ENCODE measurements around the gene SCYL3.
A peak's percentile ranks its signal among the peaks of the same experiment; 100 is the strongest.
"Not testable (repeated sequence)": the region's sequence is repeated elsewhere in the genome, so short reads cannot be mapped to it uniquely, and the experiment has no call there.

SCYL3 gene, protein sequence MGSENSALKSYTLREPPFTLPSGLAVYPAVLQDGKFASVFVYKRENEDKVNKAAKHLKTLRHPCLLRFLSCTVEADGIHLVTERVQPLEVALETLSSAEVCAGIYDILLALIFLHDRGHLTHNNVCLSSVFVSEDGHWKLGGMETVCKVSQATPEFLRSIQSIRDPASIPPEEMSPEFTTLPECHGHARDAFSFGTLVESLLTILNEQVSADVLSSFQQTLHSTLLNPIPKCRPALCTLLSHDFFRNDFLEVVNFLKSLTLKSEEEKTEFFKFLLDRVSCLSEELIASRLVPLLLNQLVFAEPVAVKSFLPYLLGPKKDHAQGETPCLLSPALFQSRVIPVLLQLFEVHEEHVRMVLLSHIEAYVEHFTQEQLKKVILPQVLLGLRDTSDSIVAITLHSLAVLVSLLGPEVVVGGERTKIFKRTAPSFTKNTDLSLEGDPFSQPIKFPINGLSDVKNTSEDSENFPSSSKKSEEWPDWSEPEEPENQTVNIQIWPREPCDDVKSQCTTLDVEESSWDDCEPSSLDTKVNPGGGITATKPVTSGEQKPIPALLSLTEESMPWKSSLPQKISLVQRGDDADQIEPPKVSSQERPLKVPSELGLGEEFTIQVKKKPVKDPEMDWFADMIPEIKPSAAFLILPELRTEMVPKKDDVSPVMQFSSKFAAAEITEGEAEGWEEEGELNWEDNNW

GRCh38 chr1:169893645-169894423 is at the start of gene SCYL3:
Gene SCYL3, minus strand, starts transcription at chr1:169893896. Its CDS starts 5,056 bp downstream, at chr1:169888840.
- intact Hi-C loops (cut with DNase I): loop anchor here (1.0 to 2.0 kb wide), 2 partner anchors 99 to 180 kb away; partner anchors contain the start of genes KIFAP3 and METTL18
- DNase-seq: peak; percentile 91 to 99 (median 95)

DNA sequence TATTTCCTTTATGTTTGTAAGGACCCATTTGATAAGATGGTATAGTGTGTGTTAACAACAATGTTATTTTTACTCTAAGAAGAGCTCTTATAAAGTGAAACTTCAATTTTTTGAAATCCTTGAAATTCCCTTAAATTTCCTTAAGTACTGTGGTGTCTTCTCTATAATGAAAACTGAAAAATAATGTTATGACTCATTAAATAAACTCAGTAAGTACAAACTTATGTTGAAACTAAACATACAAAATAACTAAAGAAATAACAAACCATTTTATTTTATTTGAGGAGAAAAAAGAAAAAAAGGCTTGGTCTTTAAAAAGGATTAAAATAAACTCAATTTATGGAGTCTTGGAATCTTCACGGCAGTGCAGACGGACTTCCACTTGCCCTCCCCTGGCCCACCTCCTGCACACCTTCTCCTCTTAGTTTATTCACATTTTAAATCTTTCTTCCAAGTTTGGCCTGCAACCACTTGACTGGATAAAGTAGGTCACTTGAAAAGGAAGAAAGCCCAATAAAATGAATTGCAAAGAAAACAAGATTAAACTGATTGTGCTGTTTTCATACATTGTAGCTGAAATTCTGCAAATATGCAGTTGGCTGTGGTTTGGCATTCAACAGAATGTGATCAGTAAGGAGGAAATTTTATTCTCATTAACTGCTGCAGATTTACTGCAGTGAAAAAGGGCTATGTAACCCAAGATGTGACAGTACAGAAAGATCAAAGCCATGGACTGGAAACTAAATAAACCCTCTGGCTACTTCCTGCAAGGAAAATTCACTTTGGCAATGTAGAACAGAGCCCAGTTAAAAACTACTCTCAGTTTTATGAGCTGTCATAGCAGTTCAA is 48.5 kb upstream of the SCYL3 start:
- intact Hi-C loops (cut with DNase I): no loop called here
- peak in 1 of 10 donors; percentile 25 for DNase-seq

DNA sequence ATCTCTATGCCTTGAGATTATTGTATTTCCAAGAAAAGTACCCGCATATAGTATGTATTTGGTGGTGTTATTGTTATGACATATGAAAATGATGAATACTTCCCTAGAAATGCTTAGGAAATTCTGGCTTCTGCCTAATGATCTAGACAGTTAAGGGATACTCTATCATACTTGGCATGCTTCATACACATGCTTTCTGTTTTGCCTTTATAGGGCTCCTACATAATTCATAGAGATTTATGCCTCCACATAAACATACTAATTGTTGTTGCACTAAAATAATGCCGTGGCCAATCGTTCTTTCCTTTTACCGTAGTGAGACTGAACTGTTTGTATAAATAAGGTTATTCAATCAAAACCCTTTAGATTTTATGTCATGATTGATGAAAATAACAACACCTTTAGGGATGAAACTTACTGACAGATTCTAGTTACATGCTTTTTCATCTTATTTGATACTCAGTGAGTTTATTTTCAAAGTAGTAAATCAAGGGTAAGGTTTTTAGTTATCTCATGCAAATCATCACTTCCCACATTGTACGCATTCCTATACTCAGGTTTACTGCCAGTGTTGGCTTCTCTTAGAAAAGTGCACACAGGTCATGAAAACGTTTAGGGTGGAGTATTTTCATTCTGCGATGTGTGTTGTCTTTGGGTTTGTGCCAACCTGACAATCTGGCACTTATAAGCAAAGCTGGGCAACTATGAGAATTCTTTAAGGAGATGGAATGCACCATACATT is 40.5 kb upstream of the SCYL3 start:
- intact Hi-C loops (cut with DNase I): no loop called here
- DNase-seq: no peak

- no peak for DNase-seq
- intact Hi-C loops (cut with DNase I): no loop called here
Measured at GRCh38 chr1:169931795-169932231, 38.1 kb upstream of the SCYL3 start.

GRCh38 chr1:169929210-169929526 is 35.5 kb upstream of the SCYL3 start:
- DNase-seq: no peak
- intact Hi-C loops (cut with DNase I): loop anchor here (10.0 kb wide), 1 partner anchor 996 kb away; no protein-coding TSS in a partner anchor

GRCh38 chr1:169928438-169929209 is 34.9 kb upstream of the SCYL3 start:
- no peak for DNase-seq
- intact Hi-C loops (cut with DNase I): loop anchor here (10.0 kb wide), 1 partner anchor 996 kb away; no protein-coding TSS in a partner anchor

GRCh38 chr1:169925505-169926482 is 32.1 kb upstream of the SCYL3 start:
- intact Hi-C loops (cut with DNase I): loop anchor here (10.0 kb wide), 1 partner anchor 999 kb away; no protein-coding TSS in a partner anchor
- no peak for DNase-seq

GRCh38 chr1:169924829-169925228 is 31.1 kb upstream of the SCYL3 start:
- no peak for DNase-seq
- intact Hi-C loops (cut with DNase I): loop anchor here (10.0 kb wide), 1 partner anchor 1000 kb away; no protein-coding TSS in a partner anchor

GRCh38 chr1:169924063-169924462 is 30.4 kb upstream of the SCYL3 start:
- intact Hi-C loops (cut with DNase I): loop anchor here (10.0 kb wide), 1 partner anchor 1001 kb away; no protein-coding TSS in a partner anchor
- DNase-seq: no peak

- intact Hi-C loops (cut with DNase I): loop anchor here (10.0 kb wide), 1 partner anchor 1004 kb away; no protein-coding TSS in a partner anchor
- DNase-seq: no peak
Measured at GRCh38 chr1:169921080-169921479, 27.4 kb upstream of the SCYL3 start.

DNA sequence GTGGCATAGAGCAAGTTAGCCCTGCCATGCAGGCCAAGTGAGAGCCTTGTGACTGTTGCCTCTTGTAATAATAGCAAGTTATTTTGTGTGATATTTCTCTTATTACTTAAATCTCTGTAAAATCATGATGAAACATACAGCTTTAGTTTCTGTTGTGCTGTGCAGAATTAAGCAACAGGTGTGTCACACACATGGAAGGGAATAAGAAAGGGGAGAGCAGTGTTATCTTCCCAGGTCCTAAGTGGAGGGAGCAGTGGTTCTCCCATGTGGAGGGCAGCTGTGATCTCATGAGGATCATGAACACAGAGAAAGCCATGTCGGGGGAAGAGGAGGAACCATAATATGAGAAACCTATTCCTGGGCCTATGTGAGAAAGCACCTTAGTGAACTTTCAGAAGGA is 25.2 kb upstream of the SCYL3 start:
- no peak for DNase-seq
- intact Hi-C loops (cut with DNase I): no loop called here

GRCh38 chr1:169918220-169918619 is 24.5 kb upstream of the SCYL3 start:
- DNase-seq; intact Hi-C loops (cut with DNase I): not testable (repeated sequence)

GRCh38 chr1:169915150-169915549 is 21.5 kb upstream of the SCYL3 start:
- peak in 2 of 10 donors; percentile 66 to 80 for DNase-seq
- intact Hi-C loops (cut with DNase I): no loop called here

DNA sequence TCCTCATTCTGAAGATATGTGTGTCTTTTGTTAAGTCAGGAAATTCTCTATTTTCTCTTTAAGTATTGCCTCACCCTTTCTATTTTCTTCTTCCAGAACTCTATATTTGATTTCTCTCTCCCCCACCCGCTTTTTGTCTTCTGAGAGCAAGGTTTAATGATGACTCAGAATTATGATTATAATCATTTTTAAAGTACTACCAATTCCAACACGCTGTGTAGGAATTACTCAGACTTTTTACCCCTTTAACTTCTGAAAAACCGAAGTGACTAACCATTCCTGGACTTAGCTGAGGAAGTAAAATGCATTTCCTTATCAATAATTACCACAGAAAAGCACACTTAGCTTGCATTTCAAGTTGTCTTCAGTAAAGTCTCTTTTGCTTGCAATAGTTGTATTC is 20.8 kb upstream of the SCYL3 start:
- no peak for DNase-seq
- intact Hi-C loops (cut with DNase I): no loop called here

DNA sequence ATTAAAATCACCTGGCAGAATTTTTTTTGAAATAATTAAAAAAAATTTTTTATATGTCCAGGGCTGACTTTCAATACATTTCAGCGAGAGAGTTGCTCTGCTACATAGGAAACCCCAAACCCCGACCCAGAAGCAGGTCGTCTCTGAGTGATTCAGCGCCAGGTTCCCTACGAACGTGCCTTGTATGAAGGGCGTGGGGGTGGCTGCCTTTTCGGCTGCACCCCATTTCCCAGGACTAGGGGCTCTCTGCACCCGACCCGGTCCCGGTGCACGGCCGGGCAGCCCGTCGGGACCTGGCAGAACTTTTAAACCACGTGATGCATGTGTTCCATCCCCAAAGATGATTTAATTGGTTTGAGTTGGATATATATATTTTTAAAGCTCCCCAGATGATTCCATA is 15.8 kb upstream of the SCYL3 start:
- no peak for DNase-seq
- intact Hi-C loops (cut with DNase I): no loop called here

DNA sequence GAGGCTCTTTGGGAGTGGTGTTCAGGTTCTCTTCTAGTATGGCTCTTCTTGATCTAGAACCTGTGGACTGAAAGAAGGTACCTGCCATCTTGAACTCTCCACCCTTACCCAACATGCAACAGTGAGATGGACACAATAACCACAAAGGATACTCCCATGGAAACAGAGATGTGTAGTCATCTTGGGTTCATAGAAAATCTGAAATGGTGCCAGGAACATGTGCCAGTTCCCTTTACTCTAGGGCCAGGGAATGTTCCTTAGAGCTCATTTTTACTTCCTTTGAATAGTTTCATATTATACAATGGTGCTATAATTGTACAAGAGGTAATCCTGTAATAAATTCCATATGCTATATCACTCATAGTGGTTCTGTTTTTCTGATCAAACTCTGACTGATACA is 13.2 kb upstream of the SCYL3 start:
- intact Hi-C loops (cut with DNase I): no loop called here

GRCh38 chr1:169904834-169905233 is 11.1 kb upstream of the SCYL3 start:
- intact Hi-C loops (cut with DNase I): no loop called here
- no peak for DNase-seq

More for the DNA sequence above, 13.2 kb upstream of the SCYL3 start:
- no peak for DNase-seq
